GM18499 (cell line): ENCODE measurements around the gene UBE2I.
"Not testable (repeated sequence)": the region's sequence is repeated elsewhere in the genome, so short reads cannot be mapped to it uniquely, and the experiment has no call there.

Source experiments
- ATAC-seq: cut with Tn5 transposase; IDR thresholded peaks from one replicate; pipeline ENCODE4 v1.9.1; 2021; ENCODE audit warnings: moderate number of reproducible peaks; ENCODE audit not compliant: insufficient read depth, unreplicated experiment

Gene UBE2I

DNA sequence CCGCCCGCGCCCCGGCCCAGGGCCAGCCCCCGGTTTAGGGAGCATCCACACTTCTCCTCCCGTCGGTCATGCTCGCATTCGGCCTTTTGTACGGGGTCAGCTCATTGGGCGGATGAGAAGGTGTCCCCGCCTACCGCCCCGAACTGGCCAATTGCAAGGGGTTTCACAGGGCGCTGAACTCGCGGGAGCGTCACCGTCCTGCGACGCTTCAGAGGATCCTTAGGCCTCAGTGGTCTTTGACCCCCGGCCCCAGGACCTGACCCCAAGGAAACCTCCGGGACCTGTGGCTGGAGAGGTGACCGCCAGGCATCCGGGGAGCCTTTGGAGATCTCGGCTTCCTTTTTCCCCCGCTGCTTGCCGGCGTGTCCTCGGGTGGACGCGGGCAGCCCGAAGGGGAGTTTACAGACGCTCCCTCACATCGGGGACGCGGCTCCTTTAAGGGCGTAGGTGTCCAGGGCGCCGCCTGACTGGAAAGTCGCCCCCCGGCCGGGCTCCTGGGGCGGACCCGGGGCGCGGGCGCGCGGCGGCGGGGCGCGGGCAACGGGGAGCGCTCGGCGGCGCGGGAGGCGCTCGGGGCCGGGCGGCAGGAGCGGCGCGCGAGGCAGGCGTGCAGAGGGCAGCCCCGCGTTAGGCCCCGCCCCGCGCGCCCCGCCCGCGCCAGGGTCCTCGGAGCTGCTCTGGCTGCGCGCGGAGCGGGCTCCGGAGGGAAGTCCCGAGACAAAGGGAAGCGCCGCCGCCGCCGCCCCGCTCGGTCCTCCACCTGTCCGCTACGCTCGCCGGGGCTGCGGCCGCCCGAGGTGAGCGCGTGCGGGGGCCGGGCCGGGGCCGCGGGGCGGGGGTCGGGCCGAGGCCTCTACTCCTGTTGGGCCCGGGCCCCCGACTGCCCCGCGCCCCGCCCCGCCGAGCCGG, at the start of gene UBE2I:
UBE2I (plus strand) TSS at position 660 of the 909 bp plus-strand sequence. CDS start 4,395 bp downstream, outside the sequence.
- peak; percentile 32 for ATAC-seq

GRCh38 chr16:1259760-1260068, 49.7 kb upstream of the UBE2I start:
- no peak for ATAC-seq

DNA sequence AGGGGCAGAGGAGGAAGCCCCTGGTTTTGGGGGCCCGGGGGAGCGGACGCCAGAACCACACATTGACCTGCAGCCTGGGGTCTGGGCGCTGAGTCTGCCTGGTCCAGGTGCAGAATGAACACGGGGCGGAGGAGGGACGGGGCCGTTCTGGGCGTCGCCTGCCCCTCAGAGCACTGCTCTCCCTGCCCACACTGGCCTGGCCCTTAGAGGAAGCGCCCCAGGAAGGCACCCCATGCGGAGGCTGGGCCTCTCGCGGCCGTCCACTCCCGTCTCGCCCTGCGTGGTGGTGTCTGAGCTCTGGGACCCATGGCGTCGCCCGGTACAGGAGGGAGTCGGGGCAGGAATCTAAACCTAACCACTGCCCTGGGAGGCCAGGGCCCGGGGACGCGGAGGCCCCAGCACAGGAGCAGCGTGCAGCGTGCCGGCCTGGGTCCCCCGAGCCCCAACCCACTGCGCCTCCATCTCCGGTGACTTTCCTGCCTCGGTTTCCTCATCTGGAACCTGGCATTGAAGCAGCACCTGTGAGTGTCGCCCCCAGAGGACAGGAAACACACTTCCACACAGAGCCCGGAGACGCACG, 49.2 kb upstream of the UBE2I start:
- no peak for ATAC-seq

GRCh38 chr16:1261131-1261892, 48.1 kb upstream of the UBE2I start:
- no peak for ATAC-seq

GRCh38 chr16:1262210-1262845, 47.1 kb upstream of the UBE2I start:
- no peak for ATAC-seq

DNA sequence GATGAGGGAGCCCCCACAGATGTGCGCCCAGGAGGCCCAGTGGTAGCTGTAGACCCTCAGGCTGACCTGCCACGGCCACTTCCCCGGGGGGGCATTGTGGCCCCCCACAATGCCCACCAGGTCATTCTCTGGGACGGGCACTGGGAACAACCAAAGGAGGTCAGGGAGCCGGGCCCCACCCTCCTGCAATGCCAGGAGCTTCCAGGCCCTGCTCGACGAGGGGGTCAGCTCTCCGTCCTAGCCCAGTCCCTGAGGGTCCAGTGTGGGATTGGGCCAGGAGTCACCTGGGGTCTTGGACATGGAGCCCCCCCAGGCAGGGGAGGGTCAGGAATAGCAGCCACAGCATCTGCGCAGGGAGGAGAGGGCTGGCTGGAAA, 46.6 kb upstream of the UBE2I start:
- ATAC-seq, result no peak

GRCh38 chr16:1263591-1264344, 45.7 kb upstream of the UBE2I start:
- ATAC-seq, result no peak

- no peak for ATAC-seq
Observed at GRCh38 chr16:1264345-1265089, 44.9 kb upstream of the UBE2I start.

DNA sequence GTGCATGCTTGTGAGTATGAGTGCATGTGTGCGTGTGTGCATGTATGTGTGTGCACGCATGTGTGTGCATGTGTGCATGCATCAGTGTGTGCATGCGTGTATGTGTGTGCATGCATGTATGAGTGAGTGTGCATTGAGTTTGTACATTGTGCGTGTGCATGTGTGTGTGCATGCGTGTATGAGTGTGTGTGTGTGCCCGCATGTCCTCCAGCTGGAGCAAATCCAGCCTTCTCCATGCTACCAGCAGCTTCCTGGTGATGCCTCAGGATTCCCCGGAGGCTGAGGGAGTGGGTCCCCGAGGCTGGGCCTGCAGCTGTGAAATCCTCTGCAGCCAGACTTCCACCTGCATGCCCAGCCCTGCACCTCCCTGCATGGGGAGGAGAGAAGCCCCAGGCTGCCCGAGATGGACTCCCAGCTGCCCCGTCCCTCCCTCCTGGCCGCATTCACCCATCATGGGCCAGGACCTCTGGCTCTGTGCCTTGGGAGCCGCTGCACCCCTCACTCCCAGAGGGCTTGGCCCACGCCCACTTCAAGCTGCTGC, 44.3 kb upstream of the UBE2I start:
- no peak for ATAC-seq

GRCh38 chr16:1265826-1266225, 43.6 kb upstream of the UBE2I start:
- no peak for ATAC-seq

- ATAC-seq, result not testable (repeated sequence)
Observed at GRCh38 chr16:1269418-1269817, 40.0 kb upstream of the UBE2I start.

GRCh38 chr16:1271380-1271723, 38.1 kb upstream of the UBE2I start:
- no peak for ATAC-seq

DNA sequence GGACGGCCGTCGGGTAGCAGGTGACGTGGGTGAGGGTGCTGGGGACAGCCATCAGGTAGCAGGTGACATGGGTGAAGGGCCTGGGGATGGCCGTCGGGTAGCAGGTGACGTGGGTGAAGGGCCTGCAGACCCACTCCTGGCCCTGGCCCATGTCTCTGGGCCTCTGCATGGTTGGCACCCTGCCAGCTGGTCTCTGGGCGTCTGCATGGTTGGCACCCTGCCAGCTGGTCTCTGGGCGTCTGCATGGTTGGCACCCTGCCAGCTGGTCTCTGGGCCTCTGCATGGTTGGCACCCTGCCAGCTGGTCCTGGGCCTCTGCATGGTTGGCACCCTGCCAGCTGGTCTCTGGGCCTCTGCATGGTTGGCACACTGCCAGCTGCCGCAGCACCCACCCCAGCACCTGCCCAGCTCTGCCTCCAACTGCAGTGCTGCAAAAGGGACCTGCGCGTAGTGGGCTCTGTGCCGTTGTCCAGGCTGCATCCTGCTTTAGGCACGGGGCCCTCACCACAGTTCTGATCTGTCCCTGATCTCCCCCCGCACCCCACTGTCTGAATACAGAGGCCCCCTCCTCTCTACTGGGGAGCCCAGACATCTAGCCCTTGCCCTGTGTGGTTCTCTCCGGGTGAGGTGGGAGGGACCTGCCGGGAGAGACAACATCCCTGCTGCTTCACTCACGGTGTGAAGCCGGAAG, 37.6 kb upstream of the UBE2I start:
- not testable (repeated sequence) for ATAC-seq

GRCh38 chr16:1272453-1273198, 36.8 kb upstream of the UBE2I start:
- ATAC-seq, result no peak

DNA sequence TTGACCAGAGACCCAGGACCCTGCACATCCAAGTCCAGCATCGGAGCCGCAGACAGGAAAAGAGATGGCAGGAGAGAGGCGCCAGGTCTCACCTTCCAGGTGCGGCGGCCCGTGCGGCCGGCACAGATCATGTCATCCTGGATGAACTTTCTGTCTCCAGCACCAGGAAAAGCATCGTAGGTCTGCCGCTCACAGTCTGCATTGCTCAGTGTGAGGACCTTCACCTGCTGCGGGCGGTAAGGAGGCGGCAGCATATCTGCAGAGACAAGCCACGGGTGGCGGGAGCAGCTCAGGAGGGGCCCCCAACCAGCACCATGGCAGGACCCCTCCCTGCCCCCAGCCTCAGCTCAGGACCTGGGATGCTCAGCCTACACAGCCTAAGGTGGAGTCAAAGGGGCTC, 35.6 kb upstream of the UBE2I start:
- no peak for ATAC-seq

DNA sequence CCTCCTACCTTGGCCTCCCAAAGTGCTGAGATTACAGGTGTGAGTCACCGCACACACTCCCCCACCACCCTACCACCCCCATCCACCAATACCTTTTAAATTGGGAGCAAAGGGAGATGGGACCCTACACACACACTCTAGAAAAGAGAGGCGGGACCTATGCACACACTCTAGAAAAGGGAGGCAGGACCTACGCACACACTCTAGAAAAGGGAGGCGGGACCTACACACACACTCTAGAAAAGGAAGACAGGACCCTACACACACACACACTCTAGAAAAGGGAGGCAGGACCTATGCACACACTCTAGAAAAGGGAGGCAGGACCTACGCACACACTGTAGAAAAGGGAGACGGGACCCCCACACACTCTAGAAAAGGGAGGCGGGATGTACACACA, 34.7 kb upstream of the UBE2I start:
- no peak for ATAC-seq

GRCh38 chr16:1275791-1276579, 33.5 kb upstream of the UBE2I start:
- no peak for ATAC-seq
